ENCODE results near the gene FANCE. TPM values are rescaled to one million over a fixed set of nuclear protein-coding genes. Genes with fewer than 3 reads are reported as not detected.

FANCE gene
- total and polyA plus RNA-seq, 2 experiments from 2014 or later = 5.4 to 25.5 TPM

DNA sequence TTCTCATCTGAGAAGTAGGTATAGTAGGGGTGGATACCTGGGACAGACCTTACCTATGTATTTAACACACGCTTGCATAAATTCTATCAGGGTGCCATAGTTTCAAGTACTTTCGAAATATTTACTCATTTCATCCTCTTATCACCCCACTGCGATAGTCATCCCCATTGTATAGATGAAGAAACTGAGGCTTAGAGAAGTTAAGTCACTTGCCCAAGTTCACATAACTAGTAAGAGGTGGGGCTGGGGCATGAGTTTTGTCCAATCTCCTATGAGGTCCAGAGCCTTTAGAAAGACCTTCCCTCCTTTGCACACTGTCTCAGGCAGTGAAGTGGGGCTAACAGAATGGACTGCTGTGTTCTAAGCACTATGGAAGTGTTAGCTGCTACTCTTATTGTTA, 54.4 kb downstream of the FANCE start (continued):
- TF ChIP-seq EZH2 (IDR thresholded peaks at IDR 0.05; ENCODE audit: low read depth, unreplicated experiment) (no peak), POLR2AphosphoS5 (IDR thresholded peaks at IDR 0.05; ENCODE audit: low read depth) (no peak), ZNF331 (CRISPR knock-in tag; IDR thresholded peaks at IDR 0.05; ENCODE audit: low read depth) (no peak), ZNF114 (CRISPR knock-in tag; IDR thresholded peaks at IDR 0.05) (no peak)

DNA sequence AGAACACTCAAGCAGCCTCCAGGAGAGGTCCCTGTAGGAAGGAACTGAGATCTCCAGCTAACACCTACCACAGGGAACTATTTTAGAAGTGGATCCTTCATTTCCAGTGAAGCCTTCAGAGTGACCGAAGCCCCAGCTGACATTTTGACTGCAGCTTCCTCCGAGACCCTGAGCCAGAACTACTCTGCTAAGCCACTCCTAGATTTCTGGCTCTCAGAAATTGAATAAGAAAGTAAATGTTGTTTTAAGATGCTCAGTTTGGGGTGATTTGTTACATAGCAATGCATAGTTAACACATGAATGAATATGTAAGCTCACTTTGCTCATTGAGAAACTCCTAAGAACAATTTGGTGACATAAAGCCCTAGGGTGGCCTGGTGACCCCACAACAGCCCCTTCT, 55.1 kb downstream of the FANCE start:
- DNase-seq (ENCODE audit: low spot score) (no peak), ATAC-seq (no peak)
- Histone ChIP-seq H3K27ac (ENCODE audit: low read depth) (no peak overlapping the region; the same call in 1 of the 2 replicates), H3K4me1 (ENCODE audit: insufficient read depth) (peaks cover 46% of the 10 kb centered on the region), H3K36me3 (ENCODE audit: insufficient read depth) (no peaks in the 10 kb centered on the region), H3K4me3 (no peak overlapping the region), H3F3A (replicated peaks; ENCODE audit: low read depth) (peaks cover 17% of the 10 kb centered on the region; the same call in 1 of the 2 replicates), H3K4me2 (0 out of 2 replicates have a peak overlapping the region, but pooled peaks have one; percentile 43), H3K9me2 (ENCODE audit: insufficient read depth) (no peaks in the 10 kb centered on the region), H3K27me3 (ENCODE audit: insufficient read depth) (peaks cover 32% of the 10 kb centered on the region), H4K20me1 (replicated peaks; ENCODE audit: insufficient read depth) (no peaks in the 10 kb centered on the region), H3K79me2 (replicated peaks; ENCODE audit: insufficient read depth) (no peaks in the 10 kb centered on the region), H2AFZ (no peak overlapping the region)
- Mint-ChIP-seq H3K36me3 (ENCODE audit: low read depth) (no peaks in the 10 kb centered on the region), H3K27ac (no peak overlapping the region), H3K27me3 (ENCODE audit: insufficient read depth, low read depth, poor library complexity) (peaks cover 31% of the 10 kb centered on the region), H3K4me1 (peaks cover 55% of the 10 kb centered on the region), H3K9me3 (no peaks in the 10 kb centered on the region), H3K4me3 (no peak overlapping the region)
- no peak for TF ChIP-seq ZNF331 (CRISPR knock-in tag; IDR thresholded peaks at IDR 0.05; ENCODE audit: low read depth)
- TF ChIP-seq, protein P1, sequence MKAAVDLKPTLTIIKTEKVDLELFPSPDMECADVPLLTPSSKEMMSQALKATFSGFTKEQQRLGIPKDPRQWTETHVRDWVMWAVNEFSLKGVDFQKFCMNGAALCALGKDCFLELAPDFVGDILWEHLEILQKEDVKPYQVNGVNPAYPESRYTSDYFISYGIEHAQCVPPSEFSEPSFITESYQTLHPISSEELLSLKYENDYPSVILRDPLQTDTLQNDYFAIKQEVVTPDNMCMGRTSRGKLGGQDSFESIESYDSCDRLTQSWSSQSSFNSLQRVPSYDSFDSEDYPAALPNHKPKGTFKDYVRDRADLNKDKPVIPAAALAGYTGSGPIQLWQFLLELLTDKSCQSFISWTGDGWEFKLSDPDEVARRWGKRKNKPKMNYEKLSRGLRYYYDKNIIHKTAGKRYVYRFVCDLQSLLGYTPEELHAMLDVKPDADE (IDR thresholded peaks at IDR 0.05) = no peak
- TF ChIP-seq ZNF114 (CRISPR knock-in tag; IDR thresholded peaks at IDR 0.05) = no peak
- TF ChIP-seq STAT1 (IDR thresholded peaks at IDR 0.05; ENCODE audit: unreplicated experiment) = no peak
- TF ChIP-seq NANOG (IDR thresholded peaks at IDR 0.05; ENCODE audit: borderline replicate concordance) = no peak

DNA sequence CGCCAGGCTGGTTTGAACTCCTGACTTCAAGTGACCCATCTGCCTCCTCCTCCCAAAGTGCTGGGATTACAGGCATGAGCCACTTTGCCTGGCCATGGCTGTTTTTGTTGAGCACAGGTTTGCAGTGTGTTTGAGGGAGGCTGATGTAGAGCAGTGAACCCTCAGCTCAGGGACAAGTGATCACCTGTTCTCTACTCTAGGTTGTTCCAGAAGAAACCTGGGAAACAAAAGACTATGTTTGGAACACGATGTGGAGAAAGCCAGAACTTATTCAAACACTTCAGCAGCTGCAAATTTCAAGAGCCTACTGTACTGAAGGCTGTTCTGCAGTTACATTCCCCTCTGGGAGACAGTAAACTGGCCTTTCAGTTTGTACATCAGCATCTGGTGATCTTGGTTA, 55.9 kb downstream of the FANCE start:
- peaks cover 17% of the 10 kb centered on the region; the same call in 1 of the 2 replicates for H3F3A ChIP-seq (replicated peaks; ENCODE audit: low read depth)
- no peaks in the 10 kb centered on the region for H4K20me1 ChIP-seq (replicated peaks; ENCODE audit: insufficient read depth)
- H3K9me3 Mint-ChIP-seq = no peaks in the 10 kb centered on the region
- ATAC-seq (no peak), DNase-seq (ENCODE audit: low spot score) (no peak)
- peaks cover 28% of the 10 kb centered on the region for H3K27me3 Mint-ChIP-seq (ENCODE audit: insufficient read depth, low read depth, poor library complexity)
- no peaks in the 10 kb centered on the region for H3K36me3 Mint-ChIP-seq (ENCODE audit: low read depth)
- H3K4me3 ChIP-seq = no peak overlapping the region
- no peak overlapping the region for H3K4me3 Mint-ChIP-seq
- H2AFZ ChIP-seq = no peak overlapping the region
- H3K79me2 ChIP-seq (replicated peaks; ENCODE audit: insufficient read depth) = no peaks in the 10 kb centered on the region
- no peak overlapping the region for H3K4me2 ChIP-seq
- H3K4me1 Mint-ChIP-seq = peaks cover 60% of the 10 kb centered on the region
- H3K27ac Mint-ChIP-seq = no peak overlapping the region
- peaks cover 53% of the 10 kb centered on the region for H3K4me1 ChIP-seq (ENCODE audit: insufficient read depth)
- peaks cover 35% of the 10 kb centered on the region for H3K27me3 ChIP-seq (ENCODE audit: insufficient read depth)
- no peaks in the 10 kb centered on the region for H3K9me2 ChIP-seq (ENCODE audit: insufficient read depth)
- H3K36me3 ChIP-seq (ENCODE audit: insufficient read depth) = no peaks in the 10 kb centered on the region
- H3K27ac ChIP-seq (ENCODE audit: low read depth) = no peak overlapping the region
- TF ChIP-seq, protein P2, sequence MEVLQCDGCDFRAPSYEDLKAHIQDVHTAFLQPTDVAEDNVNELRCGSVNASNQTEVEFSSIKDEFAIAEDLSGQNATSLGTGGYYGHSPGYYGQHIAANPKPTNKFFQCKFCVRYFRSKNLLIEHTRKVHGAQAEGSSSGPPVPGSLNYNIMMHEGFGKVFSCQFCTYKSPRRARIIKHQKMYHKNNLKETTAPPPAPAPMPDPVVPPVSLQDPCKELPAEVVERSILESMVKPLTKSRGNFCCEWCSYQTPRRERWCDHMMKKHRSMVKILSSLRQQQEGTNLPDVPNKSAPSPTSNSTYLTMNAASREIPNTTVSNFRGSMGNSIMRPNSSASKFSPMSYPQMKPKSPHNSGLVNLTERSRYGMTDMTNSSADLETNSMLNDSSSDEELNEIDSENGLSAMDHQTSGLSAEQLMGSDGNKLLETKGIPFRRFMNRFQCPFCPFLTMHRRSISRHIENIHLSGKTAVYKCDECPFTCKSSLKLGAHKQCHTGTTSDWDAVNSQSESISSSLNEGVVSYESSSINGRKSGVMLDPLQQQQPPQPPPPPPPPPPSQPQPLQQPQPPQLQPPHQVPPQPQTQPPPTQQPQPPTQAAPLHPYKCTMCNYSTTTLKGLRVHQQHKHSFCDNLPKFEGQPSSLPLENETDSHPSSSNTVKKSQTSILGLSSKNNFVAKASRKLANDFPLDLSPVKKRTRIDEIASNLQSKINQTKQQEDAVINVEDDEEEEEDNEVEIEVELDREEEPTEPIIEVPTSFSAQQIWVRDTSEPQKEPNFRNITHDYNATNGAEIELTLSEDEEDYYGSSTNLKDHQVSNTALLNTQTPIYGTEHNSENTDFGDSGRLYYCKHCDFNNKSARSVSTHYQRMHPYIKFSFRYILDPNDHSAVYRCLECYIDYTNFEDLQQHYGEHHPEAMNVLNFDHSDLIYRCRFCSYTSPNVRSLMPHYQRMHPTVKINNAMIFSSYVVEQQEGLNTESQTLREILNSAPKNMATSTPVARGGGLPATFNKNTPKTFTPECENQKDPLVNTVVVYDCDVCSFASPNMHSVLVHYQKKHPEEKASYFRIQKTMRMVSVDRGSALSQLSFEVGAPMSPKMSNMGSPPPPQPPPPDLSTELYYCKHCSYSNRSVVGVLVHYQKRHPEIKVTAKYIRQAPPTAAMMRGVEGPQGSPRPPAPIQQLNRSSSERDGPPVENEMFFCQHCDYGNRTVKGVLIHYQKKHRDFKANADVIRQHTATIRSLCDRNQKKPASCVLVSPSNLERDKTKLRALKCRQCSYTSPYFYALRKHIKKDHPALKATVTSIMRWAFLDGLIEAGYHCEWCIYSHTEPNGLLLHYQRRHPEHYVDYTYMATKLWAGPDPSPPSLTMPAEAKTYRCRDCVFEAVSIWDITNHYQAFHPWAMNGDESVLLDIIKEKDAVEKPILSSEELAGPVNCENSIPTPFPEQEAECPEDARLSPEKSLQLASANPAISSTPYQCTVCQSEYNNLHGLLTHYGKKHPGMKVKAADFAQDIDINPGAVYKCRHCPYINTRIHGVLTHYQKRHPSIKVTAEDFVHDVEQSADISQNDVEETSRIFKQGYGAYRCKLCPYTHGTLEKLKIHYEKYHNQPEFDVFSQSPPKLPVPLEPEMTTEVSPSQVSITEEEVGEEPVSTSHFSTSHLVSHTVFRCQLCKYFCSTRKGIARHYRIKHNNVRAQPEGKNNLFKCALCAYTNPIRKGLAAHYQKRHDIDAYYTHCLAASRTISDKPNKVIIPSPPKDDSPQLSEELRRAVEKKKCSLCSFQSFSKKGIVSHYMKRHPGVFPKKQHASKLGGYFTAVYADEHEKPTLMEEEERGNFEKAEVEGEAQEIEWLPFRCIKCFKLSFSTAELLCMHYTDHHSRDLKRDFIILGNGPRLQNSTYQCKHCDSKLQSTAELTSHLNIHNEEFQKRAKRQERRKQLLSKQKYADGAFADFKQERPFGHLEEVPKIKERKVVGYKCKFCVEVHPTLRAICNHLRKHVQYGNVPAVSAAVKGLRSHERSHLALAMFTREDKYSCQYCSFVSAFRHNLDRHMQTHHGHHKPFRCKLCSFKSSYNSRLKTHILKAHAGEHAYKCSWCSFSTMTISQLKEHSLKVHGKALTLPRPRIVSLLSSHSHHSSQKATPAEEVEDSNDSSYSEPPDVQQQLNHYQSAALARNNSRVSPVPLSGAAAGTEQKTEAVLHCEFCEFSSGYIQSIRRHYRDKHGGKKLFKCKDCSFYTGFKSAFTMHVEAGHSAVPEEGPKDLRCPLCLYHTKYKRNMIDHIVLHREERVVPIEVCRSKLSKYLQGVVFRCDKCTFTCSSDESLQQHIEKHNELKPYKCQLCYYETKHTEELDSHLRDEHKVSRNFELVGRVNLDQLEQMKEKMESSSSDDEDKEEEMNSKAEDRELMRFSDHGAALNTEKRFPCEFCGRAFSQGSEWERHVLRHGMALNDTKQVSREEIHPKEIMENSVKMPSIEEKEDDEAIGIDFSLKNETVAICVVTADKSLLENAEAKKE (CRISPR knock-in tag; IDR thresholded peaks at IDR 0.05) = no peak
- no peak for TF ChIP-seq NANOG (IDR thresholded peaks at IDR 0.05; ENCODE audit: borderline replicate concordance)
- TF ChIP-seq, protein P1 (IDR thresholded peaks at IDR 0.05) = no peak
- no peak for TF ChIP-seq ZNF114 (CRISPR knock-in tag; IDR thresholded peaks at IDR 0.05)
- TF ChIP-seq EZH2 (IDR thresholded peaks at IDR 0.05; ENCODE audit: low read depth, unreplicated experiment) = no peak
- TF ChIP-seq, protein P3, sequence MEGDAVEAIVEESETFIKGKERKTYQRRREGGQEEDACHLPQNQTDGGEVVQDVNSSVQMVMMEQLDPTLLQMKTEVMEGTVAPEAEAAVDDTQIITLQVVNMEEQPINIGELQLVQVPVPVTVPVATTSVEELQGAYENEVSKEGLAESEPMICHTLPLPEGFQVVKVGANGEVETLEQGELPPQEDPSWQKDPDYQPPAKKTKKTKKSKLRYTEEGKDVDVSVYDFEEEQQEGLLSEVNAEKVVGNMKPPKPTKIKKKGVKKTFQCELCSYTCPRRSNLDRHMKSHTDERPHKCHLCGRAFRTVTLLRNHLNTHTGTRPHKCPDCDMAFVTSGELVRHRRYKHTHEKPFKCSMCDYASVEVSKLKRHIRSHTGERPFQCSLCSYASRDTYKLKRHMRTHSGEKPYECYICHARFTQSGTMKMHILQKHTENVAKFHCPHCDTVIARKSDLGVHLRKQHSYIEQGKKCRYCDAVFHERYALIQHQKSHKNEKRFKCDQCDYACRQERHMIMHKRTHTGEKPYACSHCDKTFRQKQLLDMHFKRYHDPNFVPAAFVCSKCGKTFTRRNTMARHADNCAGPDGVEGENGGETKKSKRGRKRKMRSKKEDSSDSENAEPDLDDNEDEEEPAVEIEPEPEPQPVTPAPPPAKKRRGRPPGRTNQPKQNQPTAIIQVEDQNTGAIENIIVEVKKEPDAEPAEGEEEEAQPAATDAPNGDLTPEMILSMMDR (conservative IDR thresholded peaks at IDR 0.05; ENCODE audit: low read depth in 2 of 2) = no peak
